HEK293T (cell line): Measurements from ENCODE around the gene FILIP1L.
"Not testable (repeated sequence)": the region's sequence is repeated elsewhere in the genome, so short reads cannot be mapped to it uniquely, and the experiment has no call there.

Source experiments
- CTCF ChIA-PET: fragments of 350-600 bp; formaldehyde crosslinking; extraction: SDS; loops from one replicate; lab custom pipeline; 2021; ENCODE audit warnings: antibody characterized with exemption, inconsistent platforms; lab: Yijun Ruan, JAX
- POLR2A ChIA-PET: fragments of 350-600 bp; formaldehyde crosslinking; extraction: SDS; loops from one replicate; lab custom pipeline; 2020; ENCODE audit warnings: antibody characterized with exemption, inconsistent platforms; lab: Yijun Ruan, JAX
- DNase-seq: peaks from one replicate; pipeline ENCODE4 v3.0.0; 2012; ENCODE audit warnings: mixed read lengths; ENCODE audit errors: extremely low spot score
- ARNT ChIP-seq: fragments of 450-650 bp; IDR thresholded peaks from 2 replicates; pipeline ENCODE4 v1.6.1; 2017; ENCODE audit warnings: mild to moderate bottlenecking
- BHLHE40 ChIP-seq: fragments of 450-650 bp; IDR thresholded peaks from 2 replicates; pipeline ENCODE4 v1.6.1; 2016; ENCODE audit warnings: mild to moderate bottlenecking, moderate library complexity, borderline replicate concordance
- CTBP1 ChIP-seq: fragments of 450-650 bp; IDR thresholded peaks from 2 replicates; pipeline ENCODE4 v1.6.1; 2016; ENCODE audit warnings: borderline replicate concordance
- ELF4 ChIP-seq: fragments of 450-650 bp; IDR thresholded peaks from 2 replicates; pipeline ENCODE4 v1.6.1; 2017; ENCODE audit warnings: antibody characterized with exemption
- FOXA1 ChIP-seq: fragments of 450-650 bp; IDR thresholded peaks from 2 replicates; pipeline ENCODE4 v1.6.1; 2016; ENCODE audit warnings: mild to moderate bottlenecking
- FOXK2 ChIP-seq: fragments of 450-650 bp; IDR thresholded peaks from 2 replicates; pipeline ENCODE4 v1.6.1; 2016; ENCODE audit warnings: mild to moderate bottlenecking
- FOXM1 ChIP-seq: fragments of 450-650 bp; IDR thresholded peaks from 2 replicates; pipeline ENCODE4 v1.6.1; 2017; ENCODE audit warnings: mild to moderate bottlenecking, borderline replicate concordance
- HDGF ChIP-seq: fragments of 450-650 bp; IDR thresholded peaks from 2 replicates; pipeline ENCODE4 v1.6.1; 2017; ENCODE audit warnings: antibody characterized with exemption, borderline replicate concordance
- L3MBTL2 ChIP-seq: fragments of 450-650 bp; conservative IDR thresholded peaks from 2 replicates; pipeline ENCODE4 v1.6.1; 2016; ENCODE audit warnings: mild to moderate bottlenecking
- LEF1 ChIP-seq: fragments of 450-650 bp; IDR thresholded peaks from 2 replicates; pipeline ENCODE4 v1.6.1; 2017; ENCODE audit warnings: mild to moderate bottlenecking, borderline replicate concordance
- NFRKB ChIP-seq: fragments of 450-650 bp; IDR thresholded peaks from 2 replicates; pipeline ENCODE4 v1.6.1; 2016; ENCODE audit warnings: mild to moderate bottlenecking, moderate library complexity
- PKNOX1 ChIP-seq: fragments of 450-650 bp; IDR thresholded peaks from 2 replicates; pipeline ENCODE4 v1.6.1; 2016
- SP1 ChIP-seq: fragments of 450-650 bp; IDR thresholded peaks from 2 replicates; pipeline ENCODE4 v1.6.1; 2017
- SUZ12 ChIP-seq: fragments of 450-650 bp; IDR thresholded peaks from 2 replicates; pipeline ENCODE4 v1.6.1; 2016; ENCODE audit warnings: mild to moderate bottlenecking
- TARDBP ChIP-seq: fragments of 450-650 bp; IDR thresholded peaks from 2 replicates; pipeline ENCODE4 v1.6.1; 2016
- ZNF384 ChIP-seq: fragments of 450-650 bp; IDR thresholded peaks from 2 replicates; pipeline ENCODE4 v1.6.1; 2016

Gene FILIP1L

DNA sequence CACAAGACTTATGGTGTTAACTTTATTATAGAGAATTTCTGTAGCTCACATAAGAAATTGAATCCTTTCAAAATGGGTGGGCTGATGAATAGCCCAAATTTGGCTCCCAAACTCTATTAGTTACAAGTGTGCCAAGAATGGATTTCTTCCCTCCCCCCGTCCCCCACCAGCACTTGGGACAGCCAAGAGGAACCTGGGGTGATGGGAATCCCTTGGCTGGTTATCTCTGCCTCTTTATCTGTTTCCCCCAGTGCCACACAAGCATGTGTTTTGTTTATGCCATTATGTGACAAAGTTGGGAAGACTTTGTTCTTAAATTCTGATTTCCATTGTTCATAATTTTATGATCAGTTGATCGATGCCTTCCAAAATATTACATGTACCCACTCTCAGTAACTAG lies 268.3 kb downstream of the FILIP1L start:
- TF ChIP-seq BHLHE40 = no peak
- TF ChIP-seq HDGF = no peak
- TF ChIP-seq ELF4 = no peak
- no peak for TF ChIP-seq NFRKB
- no peak for TF ChIP-seq L3MBTL2
- TF ChIP-seq FOXA1 = no peak
- no peak for TF ChIP-seq SP1
- TF ChIP-seq CTBP1 = no peak
- TF ChIP-seq PKNOX1 = no peak
- no peak for TF ChIP-seq TARDBP
- no peak for TF ChIP-seq FOXK2
- no peak for TF ChIP-seq ZNF384
- TF ChIP-seq ARNT = no peak
- POLR2A ChIA-PET = no interaction called here
- DNase-seq = no peak
- CTCF ChIA-PET = interaction anchor here (0.5 to 1.3 kb wide), 4 partner anchors 14 to 311 kb away, joined by 3 to 5 read pairs (median 3); no protein-coding TSS in a partner anchor

GRCh38 chr3:99845331-99845730 lies 269.0 kb downstream of the FILIP1L start:
- ChIA-PET POLR2A (no interaction called here), CTCF (interaction anchor here (0.6 kb wide), 1 partner anchor 11 kb away, joined by 4 read pairs; no protein-coding TSS in a partner anchor)
- TF ChIP-seq BHLHE40 (no peak), SP1 (no peak), ZNF384 (no peak), FOXM1 (no peak), PKNOX1 (no peak), NFRKB (no peak), SUZ12 (no peak), ELF4 (no peak), FOXK2 (no peak), LEF1 (no peak), ARNT (no peak), L3MBTL2 (no peak), TARDBP (no peak), FOXA1 (no peak), HDGF (no peak), CTBP1 (no peak)
- DNase-seq = no peak

GRCh38 chr3:99843590-99844258 lies 270.6 kb downstream of the FILIP1L start:
- DNase-seq = no peak
- POLR2A ChIA-PET = interaction anchor here (0.6 to 1.0 kb wide), 2 partner anchors 10 to 327 kb away, joined by 3 read pairs; no protein-coding TSS in a partner anchor
- CTCF ChIA-PET = interaction anchor here (0.6 to 1.9 kb wide), 5 partner anchors 12 to 448 kb away, joined by 3 to 7 read pairs (median 5); no protein-coding TSS in a partner anchor
- no peak for TF ChIP-seq BHLHE40
- TF ChIP-seq HDGF = no peak
- TF ChIP-seq SP1 = no peak
- no peak for TF ChIP-seq LEF1
- TF ChIP-seq ELF4 = no peak
- no peak for TF ChIP-seq FOXA1
- TF ChIP-seq ZNF384 = no peak
- no peak for TF ChIP-seq NFRKB
- no peak for TF ChIP-seq L3MBTL2
- TF ChIP-seq FOXM1 = no peak

- DNase-seq = peak; percentile 20
- ChIA-PET POLR2A (interaction anchor here (1.0 kb wide), 1 partner anchor 11 kb away, joined by 3 read pairs; no protein-coding TSS in a partner anchor), CTCF (interaction anchor here (0.6 to 1.9 kb wide), 8 partner anchors 11 to 449 kb away, joined by 3 to 7 read pairs (median 4); no protein-coding TSS in a partner anchor)
- TF ChIP-seq L3MBTL2 (no peak), TARDBP (no peak), LEF1 (no peak), PKNOX1 (no peak), ZNF384 (no peak), ELF4 (no peak), ARNT (no peak)
Measured at GRCh38 chr3:99842826-99843589, 271.3 kb downstream of the FILIP1L start.

DNA sequence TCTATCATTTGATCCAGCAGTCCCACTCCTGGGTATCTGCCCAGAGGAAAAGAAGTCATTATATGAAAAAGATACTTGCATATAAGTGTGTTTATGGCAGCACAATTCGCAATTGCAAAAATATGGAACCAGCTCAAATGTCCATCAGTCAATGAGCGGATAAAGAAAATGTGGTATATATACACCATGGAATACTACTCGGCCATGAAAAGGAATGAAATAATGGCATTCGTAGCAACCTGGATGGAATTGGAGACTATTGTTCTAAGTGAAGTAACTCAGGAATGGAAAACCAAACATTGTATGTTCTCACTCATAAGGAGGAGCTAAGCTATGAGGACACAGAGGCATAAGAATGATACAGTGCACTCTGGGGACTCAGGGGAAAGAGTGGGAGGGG lies 272.4 kb downstream of the FILIP1L start:
- CTCF ChIA-PET, DNase-seq, POLR2A ChIA-PET: not testable (repeated sequence)

DNA sequence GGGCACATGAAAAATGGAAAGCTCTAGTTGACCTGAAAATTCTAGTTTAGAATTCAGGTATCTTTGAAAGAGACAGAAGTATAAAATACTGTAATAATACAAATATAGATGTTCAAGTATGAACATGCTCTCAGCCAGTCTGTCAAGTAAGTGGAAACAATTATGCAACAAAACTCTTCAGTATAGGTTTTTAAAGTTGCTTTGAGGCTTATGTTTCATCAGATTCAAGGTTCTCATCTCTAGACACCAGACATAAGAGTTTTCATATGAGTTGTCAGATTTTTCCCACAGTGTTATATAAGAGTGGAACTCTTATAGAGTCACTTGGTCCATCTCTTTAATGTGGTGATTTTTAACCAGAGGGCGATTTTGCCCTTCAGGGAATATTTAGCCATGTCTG lies 274.7 kb downstream of the FILIP1L start:
- no peak for DNase-seq
- POLR2A ChIA-PET = no interaction called here
- CTCF ChIA-PET = no interaction called here
- TF ChIP-seq HDGF (no peak), CTBP1 (no peak), BHLHE40 (no peak), PKNOX1 (no peak), FOXK2 (no peak), SUZ12 (no peak), ELF4 (no peak), L3MBTL2 (no peak), LEF1 (no peak), ZNF384 (no peak), FOXM1 (no peak), FOXA1 (no peak), NFRKB (no peak), SP1 (no peak), ARNT (no peak), TARDBP (no peak)
